ENCODE measurements around the gene AARS2.

AARS2 gene

GRCh38 chr6:44257025-44257752 is 56.0 kb downstream of the AARS2 start, which contains the start of gene SLC35B2:
SLC35B2 (minus strand) TSS chr6:44257528; CDS start chr6:44257410, 118 bp downstream.
- Histone ChIP-seq H3K4me1 (ENCODE audit: control insufficient read depth, insufficient read depth, low read length) (no peaks in the 10 kb centered on the region), H3K9me3 (ENCODE audit: control insufficient read depth, insufficient read depth, low read length) (no peaks in the 10 kb centered on the region), H3K4me3 (ENCODE audit: low read length) (peak within 1 kb of the TSS; percentile 70), H3K36me3 (ENCODE audit: control insufficient read depth, insufficient read depth, low read length) (peaks cover 26% of the 10 kb centered on the region), H3K27ac (ENCODE audit: low read length) (no peak within 1 kb of the TSS), H3K27me3 (ENCODE audit: control insufficient read depth, insufficient read depth, low read length) (no peaks in the 10 kb centered on the region)
- WGBS (ENCODE audit: insufficient coverage, insufficient read length): no CpG with 5 or more reads among the region's 80 CpGs
- no peak for DNase-seq (ENCODE audit: low read depth, low spot score)

- Histone ChIP-seq H3K27me3 (ENCODE audit: control insufficient read depth, insufficient read depth, low read length) (no peaks in the 10 kb centered on the region), H3K9me3 (ENCODE audit: control insufficient read depth, insufficient read depth, low read length) (no peaks in the 10 kb centered on the region), H3K36me3 (ENCODE audit: control insufficient read depth, insufficient read depth, low read length) (peaks cover 31% of the 10 kb centered on the region), H3K27ac (ENCODE audit: low read length) (no peak overlapping the region), H3K4me1 (ENCODE audit: control insufficient read depth, insufficient read depth, low read length) (no peaks in the 10 kb centered on the region), H3K4me3 (ENCODE audit: low read length) (peak overlapping the region; percentile 70)
- no CpG with 5 or more reads among the region's 12 CpGs for WGBS (ENCODE audit: insufficient coverage, insufficient read length)
- DNase-seq (ENCODE audit: low read depth, low spot score): no peak
Observed at GRCh38 chr6:44256775-44257024, 56.4 kb downstream of the AARS2 start.

- WGBS (ENCODE audit: insufficient coverage, insufficient read length): no CpG with 5 or more reads among the region's 15 CpGs
- DNase-seq (ENCODE audit: low read depth, low spot score): no peak
- H3K4me3 ChIP-seq (ENCODE audit: low read length): peak overlapping the region; percentile 70
- no peaks in the 10 kb centered on the region for H3K27me3 ChIP-seq (ENCODE audit: control insufficient read depth, insufficient read depth, low read length)
- H3K36me3 ChIP-seq (ENCODE audit: control insufficient read depth, insufficient read depth, low read length): peaks cover 35% of the 10 kb centered on the region
- no peaks in the 10 kb centered on the region for H3K9me3 ChIP-seq (ENCODE audit: control insufficient read depth, insufficient read depth, low read length)
- H3K27ac ChIP-seq (ENCODE audit: low read length): no peak overlapping the region
- H3K4me1 ChIP-seq (ENCODE audit: control insufficient read depth, insufficient read depth, low read length): no peaks in the 10 kb centered on the region
Observed at GRCh38 chr6:44255871-44256774, 57.0 kb downstream of the AARS2 start.

GRCh38 chr6:44255105-44255808 is 57.9 kb downstream of the AARS2 start:
- WGBS (ENCODE audit: insufficient coverage, insufficient read length): no CpG with 5 or more reads among the region's 16 CpGs
- H3K27ac ChIP-seq (ENCODE audit: low read length): no peak overlapping the region
- DNase-seq (ENCODE audit: low read depth, low spot score): no peak

GRCh38 chr6:44254191-44255104 is 58.7 kb downstream of the AARS2 start:
- Histone ChIP-seq H3K27ac (ENCODE audit: low read length) (no peak overlapping the region), H3K4me1 (ENCODE audit: control insufficient read depth, insufficient read depth, low read length) (no peaks in the 10 kb centered on the region), H3K4me3 (ENCODE audit: low read length) (no peak overlapping the region), H3K9me3 (ENCODE audit: control insufficient read depth, insufficient read depth, low read length) (no peaks in the 10 kb centered on the region), H3K36me3 (ENCODE audit: control insufficient read depth, insufficient read depth, low read length) (peaks cover 51% of the 10 kb centered on the region), H3K27me3 (ENCODE audit: control insufficient read depth, insufficient read depth, low read length) (no peaks in the 10 kb centered on the region)
- WGBS (ENCODE audit: insufficient coverage, insufficient read length): no CpG with 5 or more reads among the region's 12 CpGs
- no peak for DNase-seq (ENCODE audit: low read depth, low spot score)

More at GRCh38 chr6:44255105-44255808, 57.9 kb downstream of the AARS2 start:
- Histone ChIP-seq H3K27me3 (ENCODE audit: control insufficient read depth, insufficient read depth, low read length) (no peaks in the 10 kb centered on the region), H3K4me1 (ENCODE audit: control insufficient read depth, insufficient read depth, low read length) (no peaks in the 10 kb centered on the region), H3K9me3 (ENCODE audit: control insufficient read depth, insufficient read depth, low read length) (no peaks in the 10 kb centered on the region), H3K36me3 (ENCODE audit: control insufficient read depth, insufficient read depth, low read length) (peaks cover 43% of the 10 kb centered on the region), H3K4me3 (ENCODE audit: low read length) (no peak overlapping the region)

- H3K27me3 ChIP-seq (ENCODE audit: control insufficient read depth, insufficient read depth, low read length): no peaks in the 10 kb centered on the region
- DNase-seq (ENCODE audit: low read depth, low spot score): no peak
- no peaks in the 10 kb centered on the region for H3K9me3 ChIP-seq (ENCODE audit: control insufficient read depth, insufficient read depth, low read length)
- H3K27ac ChIP-seq (ENCODE audit: low read length): no peak overlapping the region
- H3K36me3 ChIP-seq (ENCODE audit: control insufficient read depth, insufficient read depth, low read length): peaks cover 59% of the 10 kb centered on the region
- no peaks in the 10 kb centered on the region for H3K4me1 ChIP-seq (ENCODE audit: control insufficient read depth, insufficient read depth, low read length)
- H3K4me3 ChIP-seq (ENCODE audit: low read length): no peak overlapping the region
- no CpG with 5 or more reads among the region's 10 CpGs for WGBS (ENCODE audit: insufficient coverage, insufficient read length)
Observed at GRCh38 chr6:44253307-44254101, 59.6 kb downstream of the AARS2 start.

- no peak overlapping the region for H3K27ac ChIP-seq (ENCODE audit: low read length)
- H3K9me3 ChIP-seq (ENCODE audit: control insufficient read depth, insufficient read depth, low read length): no peaks in the 10 kb centered on the region
- H3K4me3 ChIP-seq (ENCODE audit: low read length): no peak overlapping the region
- DNase-seq (ENCODE audit: low read depth, low spot score): no peak
- no CpG with 5 or more reads among the region's 14 CpGs for WGBS (ENCODE audit: insufficient coverage, insufficient read length)
- no peaks in the 10 kb centered on the region for H3K27me3 ChIP-seq (ENCODE audit: control insufficient read depth, insufficient read depth, low read length)
- peaks cover 59% of the 10 kb centered on the region for H3K36me3 ChIP-seq (ENCODE audit: control insufficient read depth, insufficient read depth, low read length)
- H3K4me1 ChIP-seq (ENCODE audit: control insufficient read depth, insufficient read depth, low read length): no peaks in the 10 kb centered on the region
Observed at GRCh38 chr6:44251576-44252524, 61.3 kb downstream of the AARS2 start.

GRCh38 chr6:44250718-44251123 is 62.4 kb downstream of the AARS2 start:
- H3K27ac ChIP-seq (ENCODE audit: low read length): no peak overlapping the region
- H3K9me3 ChIP-seq (ENCODE audit: control insufficient read depth, insufficient read depth, low read length): no peaks in the 10 kb centered on the region
- DNase-seq (ENCODE audit: low read depth, low spot score): no peak
- no peaks in the 10 kb centered on the region for H3K4me1 ChIP-seq (ENCODE audit: control insufficient read depth, insufficient read depth, low read length)
- no peak overlapping the region for H3K4me3 ChIP-seq (ENCODE audit: low read length)
- no CpG with 5 or more reads among the region's 3 CpGs for WGBS (ENCODE audit: insufficient coverage, insufficient read length)
- peaks cover 59% of the 10 kb centered on the region for H3K36me3 ChIP-seq (ENCODE audit: control insufficient read depth, insufficient read depth, low read length)
- no peaks in the 10 kb centered on the region for H3K27me3 ChIP-seq (ENCODE audit: control insufficient read depth, insufficient read depth, low read length)

Measured in iPS DF 6.9 (cell line).